ENCODE results near the gene SH3TC1. TPM values are rescaled to one million over a fixed set of nuclear protein-coding genes. Genes with fewer than 3 reads are reported as not detected.

The SH3TC1 gene
- polyA plus RNA-seq, 1 donor (not counting 4 experiments of a cell fraction or from before 2014, with no cell fraction given) = 12.3 TPM

- DNase-seq (ENCODE audit: low read depth, low spot score) (no peak), FAIRE-seq (no peak)
- no peak overlapping the region for H3K27ac ChIP-seq (ENCODE audit: control insufficient read depth, insufficient read depth, low read length)
- no peaks in the 10 kb centered on the region for H4K20me1 ChIP-seq (ENCODE audit: control insufficient read depth, extremely low read depth, insufficient read depth, low read length)
- H3K4me2 ChIP-seq (ENCODE audit: control insufficient read depth, extremely low read depth, insufficient read depth, low read depth, low read length) = no peak overlapping the region
- no peaks in the 10 kb centered on the region for H3K9me3 ChIP-seq (ENCODE audit: control insufficient read depth, low read depth, low read length)
- H3K36me3 ChIP-seq (ENCODE audit: control insufficient read depth in 2 of 2, extremely low read depth in 1 of 2, insufficient read depth in 2 of 2, low read length in 2 of 2) = no peaks in the 10 kb centered on the region
- peaks cover 13% of the 10 kb centered on the region for H3K4me1 ChIP-seq (ENCODE audit: control insufficient read depth, extremely low read depth, insufficient read depth, low read length)
- H2AFZ ChIP-seq (ENCODE audit: control insufficient read depth, low read length) = no peak overlapping the region
- no peaks in the 10 kb centered on the region for H3K79me2 ChIP-seq (ENCODE audit: control insufficient read depth, insufficient read depth, low read length)
- no peak overlapping the region for H3K9ac ChIP-seq (ENCODE audit: control insufficient read depth, extremely low read depth, insufficient read depth, low read length)
- H3K27me3 ChIP-seq (ENCODE audit: control insufficient read depth, extremely low read depth, insufficient read depth, low read length) = peaks cover 14% of the 10 kb centered on the region
- no peaks in the 10 kb centered on the region for H3K9me1 ChIP-seq (ENCODE audit: control insufficient read depth, extremely low read depth, insufficient read depth, low read length)
- no peak overlapping the region for H3K4me3 ChIP-seq (ENCODE audit: control insufficient read depth in 2 of 3, extremely low read depth in 1 of 3, insufficient read depth in 2 of 3, low read depth in 1 of 3, low read length in 3 of 3)
- TF ChIP-seq EZH2 (IDR thresholded peaks at IDR 0.05; ENCODE audit: low read length) = no peak
- TF ChIP-seq, protein P1, sequence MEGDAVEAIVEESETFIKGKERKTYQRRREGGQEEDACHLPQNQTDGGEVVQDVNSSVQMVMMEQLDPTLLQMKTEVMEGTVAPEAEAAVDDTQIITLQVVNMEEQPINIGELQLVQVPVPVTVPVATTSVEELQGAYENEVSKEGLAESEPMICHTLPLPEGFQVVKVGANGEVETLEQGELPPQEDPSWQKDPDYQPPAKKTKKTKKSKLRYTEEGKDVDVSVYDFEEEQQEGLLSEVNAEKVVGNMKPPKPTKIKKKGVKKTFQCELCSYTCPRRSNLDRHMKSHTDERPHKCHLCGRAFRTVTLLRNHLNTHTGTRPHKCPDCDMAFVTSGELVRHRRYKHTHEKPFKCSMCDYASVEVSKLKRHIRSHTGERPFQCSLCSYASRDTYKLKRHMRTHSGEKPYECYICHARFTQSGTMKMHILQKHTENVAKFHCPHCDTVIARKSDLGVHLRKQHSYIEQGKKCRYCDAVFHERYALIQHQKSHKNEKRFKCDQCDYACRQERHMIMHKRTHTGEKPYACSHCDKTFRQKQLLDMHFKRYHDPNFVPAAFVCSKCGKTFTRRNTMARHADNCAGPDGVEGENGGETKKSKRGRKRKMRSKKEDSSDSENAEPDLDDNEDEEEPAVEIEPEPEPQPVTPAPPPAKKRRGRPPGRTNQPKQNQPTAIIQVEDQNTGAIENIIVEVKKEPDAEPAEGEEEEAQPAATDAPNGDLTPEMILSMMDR (optimal IDR thresholded peaks at IDR 0.05 in 1 of 3, IDR thresholded peaks at IDR 0.05 in 1 of 3, conservative IDR thresholded peaks at IDR 0.05 in 1 of 3; ENCODE audit: extremely low read depth in 1 of 3, insufficient read depth in 2 of 3, low read length in 3 of 3) = no peak
- dilution Hi-C loops (cut with MboI; ENCODE audit: extremely low pct_ligation_motif_present, low sequenced_read_pairs) = no loop called here
Measured at GRCh38 chr4:8276358-8277240, 77.5 kb downstream of the SH3TC1 start.

DNA sequence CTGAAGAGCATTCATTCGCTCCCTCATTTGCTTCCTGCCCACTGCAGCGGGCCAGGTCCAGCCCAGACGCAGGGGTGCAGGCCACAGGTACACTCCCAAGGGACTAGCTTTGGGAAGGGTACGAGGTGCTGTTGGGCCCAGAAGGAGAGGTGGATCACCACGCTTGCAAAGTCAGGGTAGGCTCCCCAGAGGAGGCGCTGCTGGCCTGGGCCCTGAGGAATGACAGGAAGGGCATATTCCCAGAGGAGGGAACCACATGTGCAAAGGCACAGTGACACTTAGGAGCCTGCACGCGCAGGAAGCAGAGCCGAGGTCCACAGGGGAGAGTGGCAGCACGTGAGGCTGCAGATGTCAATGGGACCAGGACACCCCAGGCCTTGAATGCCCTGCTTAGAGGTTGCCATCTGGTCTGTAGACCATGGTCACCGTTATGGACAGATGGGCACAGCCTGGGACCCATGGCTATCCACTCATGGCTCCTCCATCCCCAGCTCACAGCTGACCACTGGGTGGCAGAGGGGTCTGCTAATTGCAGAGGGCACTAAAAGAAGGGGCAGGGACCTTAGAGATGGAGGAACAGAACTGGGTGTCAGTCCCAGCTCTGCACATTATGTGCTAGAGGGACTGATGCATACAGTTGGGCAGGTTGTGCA lies 78.4 kb downstream of the SH3TC1 start:
- H3K9ac ChIP-seq (ENCODE audit: control insufficient read depth, extremely low read depth, insufficient read depth, low read length) = no peak overlapping the region
- H3K4me3 ChIP-seq (ENCODE audit: control insufficient read depth in 2 of 3, extremely low read depth in 1 of 3, insufficient read depth in 2 of 3, low read depth in 1 of 3, low read length in 3 of 3) = no peak overlapping the region
- peaks cover 13% of the 10 kb centered on the region for H3K4me1 ChIP-seq (ENCODE audit: control insufficient read depth, extremely low read depth, insufficient read depth, low read length)
- H3K27ac ChIP-seq (ENCODE audit: control insufficient read depth, insufficient read depth, low read length) = no peak overlapping the region
- H3K9me3 ChIP-seq (ENCODE audit: control insufficient read depth, low read depth, low read length) = no peaks in the 10 kb centered on the region
- DNase-seq (ENCODE audit: low read depth, low spot score) = no peak
- H3K36me3 ChIP-seq (ENCODE audit: control insufficient read depth in 2 of 2, extremely low read depth in 1 of 2, insufficient read depth in 2 of 2, low read length in 2 of 2) = no peaks in the 10 kb centered on the region
- no peaks in the 10 kb centered on the region for H4K20me1 ChIP-seq (ENCODE audit: control insufficient read depth, extremely low read depth, insufficient read depth, low read length)
- no peak overlapping the region for H3K4me2 ChIP-seq (ENCODE audit: control insufficient read depth, extremely low read depth, insufficient read depth, low read depth, low read length)
- TF ChIP-seq, protein P1 (optimal IDR thresholded peaks at IDR 0.05 in 1 of 3, IDR thresholded peaks at IDR 0.05 in 1 of 3, conservative IDR thresholded peaks at IDR 0.05 in 1 of 3; ENCODE audit: extremely low read depth in 1 of 3, insufficient read depth in 2 of 3, low read length in 3 of 3) = no peak
- TF ChIP-seq EZH2 (IDR thresholded peaks at IDR 0.05; ENCODE audit: low read length) = no peak
- no peak overlapping the region for H2AFZ ChIP-seq (ENCODE audit: control insufficient read depth, low read length)
- H3K27me3 ChIP-seq (ENCODE audit: control insufficient read depth, extremely low read depth, insufficient read depth, low read length) = peaks cover 10% of the 10 kb centered on the region
- H3K9me1 ChIP-seq (ENCODE audit: control insufficient read depth, extremely low read depth, insufficient read depth, low read length) = no peaks in the 10 kb centered on the region
- FAIRE-seq = no peak
- dilution Hi-C loops (cut with MboI; ENCODE audit: extremely low pct_ligation_motif_present, low sequenced_read_pairs) = no loop called here
- no peaks in the 10 kb centered on the region for H3K79me2 ChIP-seq (ENCODE audit: control insufficient read depth, insufficient read depth, low read length)

Measured in keratinocyte (primary cell).